SK-N-DZ (cell line): ENCODE measurements around the gene DMPK.
A peak's percentile ranks its signal among the peaks of the same experiment; 100 is the strongest.
"Not testable (repeated sequence)": the region's sequence is repeated elsewhere in the genome, so short reads cannot be mapped to it uniquely, and the experiment has no call there.

Experiments used
- DNase-seq: peaks from one replicate; pipeline ENCODE4 v3.0.0-alpha.2; 2015; ENCODE audit warnings: low spot score

DMPK gene

GRCh38 chr19:45815481-45816216 is 33.4 kb upstream of the DMPK start:
- peak; percentile 80 for DNase-seq

GRCh38 chr19:45814851-45815480 is 32.7 kb upstream of the DMPK start, which contains the start of gene RSPH6A:
Gene RSPH6A, minus strand, starts transcription at chr19:45815308. Its CDS starts 132 bp downstream, at chr19:45815176.
- no peak for DNase-seq

DNA sequence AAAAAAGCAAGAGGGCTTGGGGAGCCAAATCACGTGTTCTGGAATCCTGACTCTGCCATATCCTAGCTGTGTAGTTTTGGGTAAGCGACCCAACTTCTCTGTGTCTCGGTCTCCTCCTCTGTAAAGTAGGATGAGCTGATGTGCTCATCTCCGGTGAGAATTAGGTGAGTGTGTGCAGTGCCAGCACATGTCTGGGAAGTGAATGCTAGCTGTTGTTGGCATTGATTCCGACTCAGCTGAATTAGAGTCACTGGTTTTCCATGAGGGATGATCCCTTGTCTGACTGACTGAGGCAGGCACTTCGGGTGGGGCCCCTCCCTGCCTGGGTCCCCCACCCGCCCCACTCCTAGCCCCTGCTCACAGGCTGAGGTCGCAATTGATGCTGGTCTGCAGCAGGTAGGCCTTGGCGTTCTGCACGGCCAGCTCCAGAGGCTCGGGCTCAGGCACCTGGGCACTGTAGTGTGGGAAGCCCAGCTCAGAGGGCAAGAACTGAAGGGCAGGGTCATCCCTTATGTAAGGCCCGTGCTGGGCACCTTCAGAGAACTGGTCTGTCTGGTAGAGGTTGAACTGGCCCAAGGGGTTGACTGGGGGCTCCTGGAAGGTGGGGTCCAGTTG is 32.0 kb upstream of the DMPK start:
- no peak for DNase-seq

DNA sequence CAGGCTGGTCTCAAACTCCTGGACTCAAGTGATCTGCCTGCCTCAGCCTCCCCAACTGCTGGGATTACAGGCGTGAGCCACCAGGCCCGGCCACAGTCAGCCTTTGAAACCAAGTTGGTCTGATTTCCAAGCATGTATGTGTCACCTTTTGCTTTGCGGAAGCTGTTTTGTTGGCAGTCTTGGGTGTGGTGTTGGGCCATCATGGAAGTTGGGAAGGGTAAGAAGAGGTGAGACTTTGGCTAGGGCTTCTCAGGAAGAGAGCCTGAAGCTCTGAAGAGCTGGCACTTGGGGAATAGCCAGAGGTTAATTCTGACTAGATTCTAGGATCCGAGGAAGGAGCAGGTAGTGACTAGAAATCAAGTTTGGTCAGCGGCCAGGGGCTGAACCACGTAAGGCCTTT is 30.0 kb upstream of the DMPK start:
- no peak for DNase-seq

DNA sequence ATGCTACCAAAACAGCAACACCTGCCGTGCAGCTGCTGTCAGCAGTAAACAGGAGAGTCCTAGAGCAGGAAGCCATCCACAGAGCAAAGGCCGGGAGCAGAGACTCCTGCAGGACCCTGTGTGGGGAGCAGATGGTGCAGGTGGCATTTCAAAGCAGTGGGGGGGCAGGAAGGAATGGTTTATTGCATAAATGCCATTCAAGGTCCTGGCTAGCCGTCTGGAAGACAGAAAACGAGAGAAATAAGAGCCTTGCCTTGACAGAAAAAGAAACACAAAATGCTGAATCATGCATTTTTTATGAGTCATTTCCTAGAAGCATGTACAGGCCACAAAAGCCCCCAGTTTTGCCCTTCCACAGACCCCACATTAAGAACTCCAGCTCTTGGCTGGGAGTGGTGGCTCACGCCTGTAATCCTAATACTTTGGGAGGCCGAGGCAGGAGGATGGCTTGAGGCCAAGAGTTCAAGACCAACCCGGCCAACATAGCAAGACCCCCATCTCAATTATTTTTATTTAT is 27.4 kb upstream of the DMPK start:
- DNase-seq: no peak

DNA sequence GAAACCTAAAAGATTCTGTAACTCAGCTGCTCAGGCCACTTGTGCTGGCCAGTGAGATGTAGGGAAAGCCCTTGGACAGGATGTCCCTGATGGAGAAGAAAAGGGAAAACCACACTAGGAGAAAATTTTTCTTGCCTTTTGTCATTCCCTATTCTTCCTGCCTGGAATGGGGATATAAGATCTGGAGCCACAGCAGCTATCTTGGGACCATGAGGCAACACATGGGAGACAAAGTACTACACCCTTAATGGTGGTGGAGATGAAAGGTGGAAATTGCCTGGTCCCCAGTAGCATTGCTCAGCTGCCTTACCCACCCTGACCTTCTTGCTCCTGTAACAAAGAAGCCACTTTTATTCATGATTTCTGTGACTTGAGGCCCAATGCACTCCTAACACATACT is 23.4 kb upstream of the DMPK start:
- no peak for DNase-seq

DNA sequence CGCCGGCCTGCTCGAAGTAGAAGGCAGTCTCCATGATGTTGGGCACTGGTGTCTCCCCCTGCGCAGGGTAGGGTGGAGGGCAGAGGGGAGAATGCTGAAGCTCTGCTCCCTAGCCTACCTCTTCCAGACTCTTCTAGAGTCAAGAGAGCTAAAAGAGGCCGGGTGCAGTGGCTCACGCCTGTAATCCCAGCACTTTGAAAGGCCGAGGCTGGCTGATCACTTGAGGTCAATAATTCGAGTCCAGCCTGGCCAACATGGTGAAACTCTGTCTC is 22.6 kb upstream of the DMPK start:
- DNase-seq: no peak

- DNase-seq: no peak
Observed at GRCh38 chr19:45804140-45804958, 22.1 kb upstream of the DMPK start.

GRCh38 chr19:45801603-45802175 is 19.4 kb upstream of the DMPK start:
- DNase-seq: no peak

- DNase-seq: no peak
Observed at GRCh38 chr19:45800070-45800553, 17.8 kb upstream of the DMPK start.

DNA sequence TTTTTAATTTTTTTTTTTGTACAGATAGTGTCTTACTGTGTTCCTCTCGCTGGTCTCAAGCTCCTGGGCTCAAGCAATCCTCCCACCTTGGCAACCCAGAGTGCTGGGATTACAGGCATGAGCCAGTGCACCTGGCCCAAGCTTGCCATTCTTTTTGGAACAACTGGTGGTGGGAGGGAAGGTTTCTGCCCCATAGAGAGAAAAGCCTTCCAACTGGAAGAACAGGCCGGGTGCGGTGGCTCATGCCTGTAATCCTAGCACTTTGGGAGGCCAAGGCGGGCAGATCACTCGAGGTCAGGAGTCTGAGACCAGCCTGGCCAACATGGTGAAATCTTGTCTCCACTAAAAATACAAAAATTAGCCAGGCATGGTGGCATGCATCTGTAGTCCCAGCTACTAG is 17.3 kb upstream of the DMPK start:
- not testable (repeated sequence) for DNase-seq

DNA sequence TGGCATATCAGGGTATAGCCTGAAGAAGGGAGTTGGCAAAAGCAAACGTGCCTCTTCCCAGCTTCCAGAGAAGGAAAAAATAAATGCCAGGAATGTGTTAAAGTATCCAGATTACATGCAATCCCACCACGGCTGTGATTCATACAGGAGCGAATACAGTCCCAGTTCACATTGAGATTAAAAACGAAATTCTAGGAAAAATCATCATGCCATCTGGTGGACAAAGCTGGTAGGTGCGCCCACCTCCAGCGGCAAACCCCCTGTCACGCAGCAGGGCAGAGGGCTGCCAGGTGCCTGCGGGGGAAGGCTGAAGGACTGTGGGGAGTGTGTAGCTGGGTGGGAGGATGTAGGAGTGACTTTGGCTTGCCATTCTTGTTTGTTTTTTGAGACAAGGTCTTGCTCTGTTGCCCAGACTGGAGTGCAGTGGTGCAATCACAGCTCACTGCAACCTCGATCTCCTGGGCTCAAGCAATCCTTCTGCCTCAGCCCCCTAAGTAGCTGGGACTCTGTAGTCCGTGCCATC is 16.8 kb upstream of the DMPK start:
- peak; percentile 54 for DNase-seq

DNA sequence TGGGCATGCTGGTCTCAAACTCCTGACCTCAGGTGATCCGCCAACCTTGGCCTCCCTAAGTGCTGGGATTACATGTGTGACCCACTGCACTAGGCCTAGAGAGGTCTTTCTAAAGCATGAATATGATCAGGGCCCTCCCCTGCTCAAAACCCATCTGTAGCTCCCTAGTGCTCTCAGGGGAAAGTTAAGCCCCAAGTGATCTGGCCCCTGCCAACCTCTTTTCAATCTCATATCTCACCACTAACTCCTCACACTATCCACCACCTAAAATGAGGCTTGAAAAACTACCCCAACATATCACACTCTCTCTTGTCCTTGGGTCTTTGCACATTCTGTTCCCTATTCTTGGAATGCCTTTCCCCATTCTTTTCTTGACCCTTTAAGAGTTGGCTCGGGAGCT is 12.3 kb upstream of the DMPK start:
- DNase-seq: no peak

- no peak for DNase-seq
Observed at GRCh38 chr19:45793876-45794275, 11.6 kb upstream of the DMPK start.

GRCh38 chr19:45793178-45793564 is 10.9 kb upstream of the DMPK start:
- DNase-seq: no peak

DNA sequence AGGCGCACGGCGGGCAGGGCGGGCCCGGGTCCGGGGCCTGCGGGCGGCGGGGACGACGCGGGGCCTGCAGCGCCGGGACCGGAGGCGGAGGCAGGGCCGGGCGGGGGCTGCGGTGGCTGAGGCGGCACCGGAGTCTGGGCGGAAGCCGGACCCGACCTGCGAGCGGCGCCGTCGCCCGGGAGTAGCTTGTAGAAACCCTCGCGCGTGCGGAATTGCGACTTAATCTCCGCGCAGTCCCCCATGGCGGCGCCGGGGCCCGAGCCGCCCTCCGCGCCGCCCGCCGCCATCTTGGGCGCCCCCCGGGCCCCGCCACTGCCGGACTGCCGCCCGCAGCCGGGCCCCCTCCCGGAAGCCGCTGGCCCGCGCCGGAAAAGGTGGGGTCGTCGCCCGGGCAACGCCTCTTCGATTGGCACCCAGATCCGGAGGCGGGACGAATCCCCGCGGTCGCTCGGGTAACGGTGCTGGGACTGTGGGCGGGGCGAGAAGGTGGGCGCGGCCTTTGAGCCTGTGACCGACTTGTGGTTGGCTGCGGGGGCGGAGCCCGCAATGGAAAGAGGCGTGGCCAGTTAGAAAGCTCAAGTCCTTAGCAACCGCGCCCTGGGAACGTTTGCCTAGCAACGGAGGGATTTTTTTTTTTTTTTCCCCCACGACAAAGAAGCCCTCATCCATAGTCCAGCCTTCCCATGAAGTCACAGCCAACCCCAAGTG is 10.3 kb upstream of the DMPK start, which contains the start of gene DMWD:
Gene DMWD (minus strand): TSS at position 376 of the 708 bp plus-strand sequence. CDS start 89 bp downstream, at position 287.
- DNase-seq: peak; percentile 98

- no peak for DNase-seq
Observed at GRCh38 chr19:45791744-45792469, 9.6 kb upstream of the DMPK start.

DNA sequence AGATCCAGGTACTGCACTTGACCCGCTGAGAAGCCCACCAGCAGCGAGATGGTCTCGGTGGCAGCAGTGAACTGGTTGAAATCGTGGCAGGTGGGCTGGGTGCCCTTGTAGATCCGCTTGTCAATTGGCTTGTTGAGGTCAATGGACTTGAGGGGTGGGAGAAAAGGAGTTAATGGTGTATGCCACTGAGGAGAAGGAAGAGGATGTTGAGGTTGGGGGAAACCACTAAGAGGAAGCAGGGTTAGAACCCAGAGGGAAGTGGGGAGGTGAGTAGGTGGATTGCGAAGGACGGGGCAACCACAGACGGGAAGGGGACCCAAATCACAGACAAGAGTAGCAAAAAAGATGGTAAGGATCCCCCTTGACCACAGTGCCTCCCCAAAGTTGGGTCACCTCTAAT is 8.7 kb upstream of the DMPK start:
- no peak for DNase-seq

DNA sequence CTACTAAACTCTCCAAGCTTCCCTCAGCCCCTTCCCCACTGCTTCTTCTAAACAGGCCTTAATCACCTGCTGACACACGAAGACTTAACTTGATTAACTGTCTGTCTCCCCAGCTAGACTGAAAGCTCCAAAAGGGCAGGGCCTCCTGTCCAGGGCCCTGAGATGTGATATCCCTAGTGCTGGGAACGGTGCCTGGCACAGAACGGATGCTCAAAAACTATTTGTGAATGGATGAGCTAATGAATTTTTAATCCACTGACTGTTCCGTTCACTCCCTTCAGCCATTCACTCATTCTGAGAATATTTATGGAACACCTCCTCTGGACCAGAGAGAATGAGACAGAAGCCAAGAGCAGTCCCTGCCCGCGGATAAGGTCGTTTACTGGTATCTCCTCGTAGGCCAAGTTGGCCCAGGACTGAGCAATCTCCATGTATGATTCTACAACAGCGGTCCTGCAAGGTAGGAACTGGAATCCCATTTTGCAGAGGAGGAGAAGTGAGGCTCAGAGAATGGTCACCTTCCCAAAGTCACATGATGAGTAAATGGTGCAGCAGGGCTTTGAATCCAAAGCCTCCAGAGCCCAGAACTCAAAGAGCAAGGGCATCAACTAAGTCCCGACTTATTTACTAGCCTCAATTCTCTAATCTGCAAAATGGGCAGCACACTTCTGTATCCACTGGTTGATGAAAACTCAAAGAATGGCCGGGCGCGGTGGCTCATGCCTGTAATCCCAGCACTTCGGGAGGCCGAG is 6.9 kb upstream of the DMPK start:
- DNase-seq: no peak
